Mesenchymal stem cell (in vitro differentiated cells and primary cell): ENCODE measurements around the gene NPIPA8.
"Not testable (repeated sequence)": the region's sequence is repeated elsewhere in the genome, so short reads cannot be mapped to it uniquely, and the experiment has no call there.

Source experiments
- DNase-seq: peaks from one replicate; pipeline ENCODE4 v3.0.0-alpha.2; 2013
- H2AFZ ChIP-seq: one replicate; pipeline ENCODE4 v1.6.1; 2013; ENCODE audit warnings: low read depth, mild to moderate bottlenecking, control low read depth, inconsistent platforms, low read length, moderate library complexity
- H2AK5ac ChIP-seq: 2 replicates; pipeline ENCODE4 v1.6.1; 2013; ENCODE audit warnings: low read length, moderate library complexity, mild to moderate bottlenecking, inconsistent platforms; ENCODE audit not compliant: severe bottlenecking
- H2BK120ac ChIP-seq: one replicate; pipeline ENCODE4 v1.6.1; 2013; ENCODE audit warnings: low read depth, mild to moderate bottlenecking, inconsistent platforms, low read length, moderate library complexity
- H2BK12ac ChIP-seq, 2 experiments: one replicate each; pipeline ENCODE4 v1.6.1; 2013; ENCODE audit warnings: inconsistent platforms in 2 of 2, low read length in 2 of 2, mild to moderate bottlenecking in 2 of 2, moderate library complexity in 2 of 2, control low read depth in 1 of 2
- H2BK15ac ChIP-seq: one replicate; pipeline ENCODE4 v1.6.1; 2013; ENCODE audit warnings: mild to moderate bottlenecking, low read depth, inconsistent platforms; ENCODE audit not compliant: poor library complexity, severe bottlenecking
- H2BK5ac ChIP-seq: 2 replicates; pipeline ENCODE4 v1.6.1; 2013; ENCODE audit warnings: low read depth, mild to moderate bottlenecking, low read length, control low read depth, inconsistent platforms; ENCODE audit not compliant: poor library complexity, severe bottlenecking
- H3K14ac ChIP-seq, 2 experiments: one replicate each; pipeline ENCODE4 v1.6.1; 2013; ENCODE audit warnings: inconsistent platforms in 2 of 2, low read length in 2 of 2, control low read depth in 1 of 2, mild to moderate bottlenecking in 1 of 2, moderate library complexity in 1 of 2
- H3K18ac ChIP-seq, 2 experiments: one replicate each; pipeline ENCODE4 v1.6.1; 2013; ENCODE audit warnings: inconsistent platforms in 2 of 2, low read length in 2 of 2, control low read depth in 1 of 2, low read depth in 1 of 2, mild to moderate bottlenecking in 1 of 2
- H3K23ac ChIP-seq, 2 experiments: one replicate each; pipeline ENCODE4 v1.6.1; 2013; ENCODE audit warnings: inconsistent platforms in 2 of 2, low read length in 2 of 2, mild to moderate bottlenecking in 2 of 2, moderate library complexity in 2 of 2, control low read depth in 1 of 2
- H3K27ac ChIP-seq: 2 replicates; pipeline ENCODE4 v1.5.1; 2013; ENCODE audit warnings: mild to moderate bottlenecking, moderate library complexity, low read length, control low read depth, inconsistent platforms; ENCODE audit not compliant: poor library complexity, severe bottlenecking
- H3K27me3 ChIP-seq, 2 experiments: 2 replicates each; pipeline versions ENCODE4 v1.6.1 to v1.7.0; 2013; ENCODE audit warnings: low read length in 2 of 2, mild to moderate bottlenecking in 2 of 2, moderate library complexity in 2 of 2, control low read depth in 1 of 2, inconsistent platforms in 1 of 2; ENCODE audit not compliant: control insufficient read depth in 1 of 2, insufficient read depth in 1 of 2
- H3K36me3 ChIP-seq, 2 experiments: 2 replicates each; pipeline versions ENCODE4 v1.6.1 to v1.7.0; 2013; ENCODE audit warnings: low read length in 2 of 2, control low read depth in 1 of 2, inconsistent platforms in 1 of 2, low read depth in 1 of 2, mild to moderate bottlenecking in 1 of 2; ENCODE audit not compliant: insufficient read depth in 2 of 2, control insufficient read depth in 1 of 2
- H3K4ac ChIP-seq, 2 experiments: one replicate each; pipeline ENCODE4 v1.6.1; 2013; ENCODE audit warnings: inconsistent platforms in 2 of 2, low read length in 2 of 2, mild to moderate bottlenecking in 2 of 2, moderate library complexity in 2 of 2, control low read depth in 1 of 2, low read depth in 1 of 2
- H3K4me1 ChIP-seq: 2 replicates; pipeline ENCODE4 v1.6.1; 2013; ENCODE audit warnings: low read depth, low read length, control low read depth; ENCODE audit not compliant: control insufficient read depth, insufficient read depth
- H3K4me2 ChIP-seq: 2 replicates; pipeline ENCODE4 v1.6.1; 2013; ENCODE audit warnings: low read length, mild to moderate bottlenecking, inconsistent platforms; ENCODE audit not compliant: poor library complexity, severe bottlenecking
- H3K4me3 ChIP-seq, 2 experiments: 2 replicates each; pipeline versions ENCODE4 v1.5.1 to v1.7.0; 2013; ENCODE audit warnings: low read length in 2 of 2, mild to moderate bottlenecking in 2 of 2, control low read depth in 1 of 2, low read depth in 1 of 2; ENCODE audit not compliant: insufficient read depth in 1 of 2
- H3K79me1 ChIP-seq: replicated peaks from 2 replicates; pipeline ENCODE4 v1.6.1; 2013; ENCODE audit warnings: mild to moderate bottlenecking, control low read depth, low read length, inconsistent platforms; ENCODE audit not compliant: poor library complexity, severe bottlenecking
- H3K9ac ChIP-seq: 2 replicates; pipeline ENCODE4 v1.7.0; 2013; ENCODE audit warnings: mild to moderate bottlenecking, low read length, moderate library complexity
- H3K9me3 ChIP-seq: 2 replicates; pipeline ENCODE4 v1.7.0; 2013; ENCODE audit warnings: mild to moderate bottlenecking, low read length; ENCODE audit not compliant: control insufficient read depth
- H4K8ac ChIP-seq: one replicate; pipeline ENCODE4 v1.6.1; 2013; ENCODE audit warnings: inconsistent platforms, mild to moderate bottlenecking, low read length, moderate library complexity
- H4K91ac ChIP-seq: one replicate; pipeline ENCODE4 v1.6.1; 2013; ENCODE audit warnings: mild to moderate bottlenecking, low read length, inconsistent platforms
- WGBS: methylation state at CpG from one replicate; pipeline ENCODE4 v1.1.7; 2013; ENCODE audit warnings: mixed read lengths; 5-methylcytosine and 5-hydroxymethylcytosine counted together

The NPIPA8 gene

DNA sequence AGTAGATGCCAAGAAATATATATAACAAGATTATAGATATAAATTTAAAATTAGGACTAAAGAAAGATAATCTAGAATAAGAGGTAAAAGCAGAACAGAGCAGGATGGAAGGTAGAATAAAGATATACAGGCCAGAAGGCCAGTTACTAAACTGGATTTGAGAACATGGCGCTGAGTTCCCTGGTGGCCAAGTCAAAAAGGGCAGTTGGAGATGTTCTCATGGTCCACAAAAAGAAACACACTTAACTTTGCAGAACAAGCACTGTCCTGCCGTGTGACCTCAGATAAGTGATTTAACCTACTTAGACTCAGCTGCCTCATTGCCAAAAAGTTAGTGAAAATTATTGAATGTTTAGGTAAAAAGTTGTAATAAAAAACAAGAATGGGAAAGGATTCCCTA lies 27.4 kb downstream of the NPIPA8 start:
- not testable (repeated sequence) for H3K18ac ChIP-seq, H3K14ac ChIP-seq, H2BK120ac ChIP-seq, H3K9ac ChIP-seq, H3K4me1 ChIP-seq, H3K36me3 ChIP-seq, H3K23ac ChIP-seq, H2AK5ac ChIP-seq, H3K4me3 ChIP-seq, H4K91ac ChIP-seq, H2BK5ac ChIP-seq, H3K4ac ChIP-seq, H3K27me3 ChIP-seq, H4K8ac ChIP-seq, H2BK15ac ChIP-seq, H3K9me3 ChIP-seq, H2AFZ ChIP-seq, H3K79me1 ChIP-seq, H3K4me2 ChIP-seq, H2BK12ac ChIP-seq, H3K27ac ChIP-seq, DNase-seq
- no CpG with 5 or more reads among the region's 2 CpGs for WGBS

DNA sequence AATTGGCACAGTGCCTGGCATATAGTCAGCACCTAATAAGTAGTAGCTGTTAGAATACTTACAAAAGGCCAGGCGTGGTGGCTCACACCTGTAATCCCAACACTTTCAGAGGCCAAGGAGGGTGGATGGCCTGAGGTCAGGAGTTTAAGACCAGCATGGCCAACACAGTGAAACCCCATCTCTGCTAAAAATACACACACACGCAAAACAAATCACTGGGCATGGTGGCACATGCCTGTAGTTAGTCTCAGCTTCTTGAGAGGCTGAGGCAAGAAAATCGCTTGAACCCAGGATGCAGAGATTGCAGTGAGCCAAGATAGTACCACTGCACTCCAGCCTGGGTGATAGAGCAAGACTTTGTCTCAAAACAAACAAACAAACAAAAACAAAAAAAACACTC lies 29.3 kb downstream of the NPIPA8 start:
- not testable (repeated sequence) for H3K4me1 ChIP-seq, H2BK5ac ChIP-seq, H2BK12ac ChIP-seq, H3K23ac ChIP-seq, H2AFZ ChIP-seq, H2BK15ac ChIP-seq, H3K79me1 ChIP-seq, H3K27me3 ChIP-seq, H3K4me2 ChIP-seq, H3K27ac ChIP-seq, H4K8ac ChIP-seq, H3K4ac ChIP-seq, H2AK5ac ChIP-seq, H3K36me3 ChIP-seq, H3K9me3 ChIP-seq, H3K18ac ChIP-seq, H3K14ac ChIP-seq, H4K91ac ChIP-seq, H2BK120ac ChIP-seq, H3K9ac ChIP-seq, DNase-seq, H3K4me3 ChIP-seq
- no CpG with 5 or more reads among the region's 3 CpGs for WGBS

DNA sequence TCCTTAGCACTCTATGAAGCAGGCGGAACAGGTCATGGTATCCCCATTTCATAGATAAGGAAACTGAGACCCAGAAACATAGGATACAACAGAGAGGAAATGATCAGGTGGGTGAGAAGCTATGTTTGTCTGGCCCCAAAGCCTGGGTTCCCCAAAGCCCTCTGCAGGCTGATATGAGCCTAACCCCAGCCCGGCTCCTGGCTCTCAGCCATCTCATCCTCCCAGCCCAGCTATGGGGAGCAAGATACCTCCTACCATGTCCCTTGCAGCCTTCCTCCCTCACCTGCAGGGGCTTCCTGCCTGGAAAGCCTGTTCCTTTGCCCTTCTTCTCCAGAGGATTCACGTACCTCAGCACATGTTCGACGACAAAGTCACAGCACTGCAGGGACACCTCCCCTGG lies 30.5 kb downstream of the NPIPA8 start:
- not testable (repeated sequence) for H2BK12ac ChIP-seq, DNase-seq, H2AFZ ChIP-seq, H2BK5ac ChIP-seq, H3K4me1 ChIP-seq, H2AK5ac ChIP-seq, H3K36me3 ChIP-seq, H2BK120ac ChIP-seq, H3K27ac ChIP-seq, H4K91ac ChIP-seq, H3K4ac ChIP-seq, H3K18ac ChIP-seq, H3K4me2 ChIP-seq, H3K27me3 ChIP-seq, H3K14ac ChIP-seq, H3K23ac ChIP-seq, H2BK15ac ChIP-seq, H3K79me1 ChIP-seq, H3K4me3 ChIP-seq, H3K9ac ChIP-seq, H3K9me3 ChIP-seq, H4K8ac ChIP-seq
- WGBS, result no CpG with 5 or more reads among the region's 5 CpGs

DNA sequence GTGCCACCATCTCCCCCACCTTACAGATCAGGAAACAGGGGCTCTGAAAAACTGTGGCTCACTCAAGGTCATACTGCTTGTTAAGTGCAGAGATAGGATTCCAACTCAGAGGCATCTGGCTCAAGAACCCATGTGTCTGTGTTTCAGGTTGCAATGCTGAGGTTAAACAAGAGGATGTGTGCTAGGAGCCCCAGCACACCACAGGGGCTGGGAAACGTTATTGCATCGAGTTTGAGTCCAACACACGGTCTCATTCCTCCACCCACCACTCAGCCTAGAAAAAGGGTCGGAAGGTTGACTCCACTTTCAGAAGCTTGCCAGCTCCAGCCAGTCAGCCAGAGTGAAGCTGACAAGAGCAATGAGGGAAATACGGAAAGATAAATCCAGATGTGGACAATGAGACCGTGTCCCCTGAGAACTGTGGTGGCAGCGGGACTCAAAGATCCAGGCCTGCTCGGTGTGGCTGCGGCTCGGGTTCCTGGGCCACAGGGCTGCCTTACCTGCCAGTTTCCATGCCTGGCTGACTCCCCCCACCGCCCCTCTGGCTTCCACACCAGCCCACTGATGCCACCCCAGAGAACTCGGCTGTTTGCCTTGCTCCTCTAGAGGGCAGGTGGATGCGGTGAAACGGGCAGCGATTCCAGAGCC lies 33.4 kb downstream of the NPIPA8 start:
- DNase-seq, H3K4me1 ChIP-seq, H2BK15ac ChIP-seq, H3K4me3 ChIP-seq, H3K36me3 ChIP-seq, H3K27ac ChIP-seq, H3K9me3 ChIP-seq, H3K4ac ChIP-seq, H3K4me2 ChIP-seq, H3K14ac ChIP-seq, H3K23ac ChIP-seq, H3K9ac ChIP-seq, H3K27me3 ChIP-seq, H3K79me1 ChIP-seq, H2BK5ac ChIP-seq, H4K8ac ChIP-seq, H2AK5ac ChIP-seq, H3K18ac ChIP-seq, H4K91ac ChIP-seq, H2BK12ac ChIP-seq, H2BK120ac ChIP-seq, H2AFZ ChIP-seq: not testable (repeated sequence)
- no CpG with 5 or more reads among the region's 15 CpGs for WGBS
